DOHH2 (cell line): ENCODE data around the gene TANGO2.

Experiments used
- H3F3A ChIP-seq: fragments of 200-600 bp; sonication (generic), shearing (Covaris generic); 2 replicates; pipeline ENCODE4 v1.6.0; 2016; ENCODE audit warnings: antibody characterized with exemption, mild to moderate bottlenecking; ENCODE audit not compliant: control insufficient read depth, insufficient read depth
- H3K27ac ChIP-seq: fragments of 200-600 bp; sonication (generic); 2 replicates; pipeline ENCODE4 v1.5.1; 2014; ENCODE audit warnings: low read depth, mild to moderate bottlenecking, low read length, moderate library complexity
- H3K27me3 ChIP-seq: fragments of 200-600 bp; sonication (generic); 2 replicates; pipeline ENCODE4 v1.6.1; 2014; ENCODE audit warnings: mild to moderate bottlenecking, low read length, mixed read lengths; ENCODE audit not compliant: control insufficient read depth
- H3K36me3 ChIP-seq: fragments of 200-600 bp; sonication (generic); 2 replicates; pipeline ENCODE4 v1.6.1; 2014; ENCODE audit warnings: mild to moderate bottlenecking, low read length, moderate library complexity, mixed read lengths; ENCODE audit not compliant: control insufficient read depth
- H3K4me1 ChIP-seq: fragments of 200-600 bp; sonication (generic); 2 replicates; pipeline ENCODE4 v1.6.1; 2014; ENCODE audit warnings: mild to moderate bottlenecking, low read length, mixed read lengths; ENCODE audit not compliant: control insufficient read depth
- H3K4me2 ChIP-seq: fragments of 200-600 bp; sonication (generic); 2 replicates; pipeline ENCODE4 v1.6.0; 2014; ENCODE audit warnings: mild to moderate bottlenecking, low read length, moderate library complexity
- H3K4me3 ChIP-seq: fragments of 200-600 bp; sonication (generic); 2 replicates; pipeline ENCODE4 v1.5.1; 2014; ENCODE audit warnings: mild to moderate bottlenecking, low read length, mixed read lengths
- H3K79me2 ChIP-seq: fragments of 200-600 bp; sonication (generic); 2 replicates; pipeline ENCODE4 v1.6.1; 2014; ENCODE audit warnings: mild to moderate bottlenecking, low read length, mixed read lengths; ENCODE audit not compliant: control insufficient read depth
- H3K9me2 ChIP-seq: fragments of 200-600 bp; sonication (generic); replicated peaks from 2 replicates; pipeline ENCODE4 v1.6.1; 2014; ENCODE audit warnings: mild to moderate bottlenecking, low read length, mixed read lengths; ENCODE audit not compliant: control insufficient read depth
- H3K9me3 ChIP-seq: fragments of 200-600 bp; sonication (generic); 2 replicates; pipeline ENCODE4 v1.6.1; 2014; ENCODE audit warnings: antibody characterized with exemption, low read length, mixed read lengths; ENCODE audit not compliant: control insufficient read depth, insufficient read depth
- H4K20me1 ChIP-seq: fragments of 200-600 bp; sonication (generic); 2 replicates; pipeline ENCODE4 v1.6.0; 2014; ENCODE audit warnings: low read depth, mild to moderate bottlenecking, antibody characterized with exemption, low read length, moderate library complexity; ENCODE audit not compliant: control insufficient read depth, insufficient read depth
- EZH2phosphoT487 ChIP-seq: fragments of 200-600 bp; sonication (generic); IDR thresholded peaks from 2 replicates; pipeline ENCODE4 v1.6.1; 2017; ENCODE audit warnings: borderline replicate concordance, mild to moderate bottlenecking, antibody characterized with exemption, low read length, moderate library complexity, mixed read lengths
- TF ChIP-seq, protein P1 (sequence below): fragments of 200-600 bp; sonication (generic); IDR thresholded peaks from one replicate; pipeline ENCODE4 v1.5.1; 2014; ENCODE audit warnings: antibody characterized with exemption, mild to moderate bottlenecking, low read depth, low read length; ENCODE audit not compliant: poor library complexity, severe bottlenecking

The TANGO2 gene

DNA sequence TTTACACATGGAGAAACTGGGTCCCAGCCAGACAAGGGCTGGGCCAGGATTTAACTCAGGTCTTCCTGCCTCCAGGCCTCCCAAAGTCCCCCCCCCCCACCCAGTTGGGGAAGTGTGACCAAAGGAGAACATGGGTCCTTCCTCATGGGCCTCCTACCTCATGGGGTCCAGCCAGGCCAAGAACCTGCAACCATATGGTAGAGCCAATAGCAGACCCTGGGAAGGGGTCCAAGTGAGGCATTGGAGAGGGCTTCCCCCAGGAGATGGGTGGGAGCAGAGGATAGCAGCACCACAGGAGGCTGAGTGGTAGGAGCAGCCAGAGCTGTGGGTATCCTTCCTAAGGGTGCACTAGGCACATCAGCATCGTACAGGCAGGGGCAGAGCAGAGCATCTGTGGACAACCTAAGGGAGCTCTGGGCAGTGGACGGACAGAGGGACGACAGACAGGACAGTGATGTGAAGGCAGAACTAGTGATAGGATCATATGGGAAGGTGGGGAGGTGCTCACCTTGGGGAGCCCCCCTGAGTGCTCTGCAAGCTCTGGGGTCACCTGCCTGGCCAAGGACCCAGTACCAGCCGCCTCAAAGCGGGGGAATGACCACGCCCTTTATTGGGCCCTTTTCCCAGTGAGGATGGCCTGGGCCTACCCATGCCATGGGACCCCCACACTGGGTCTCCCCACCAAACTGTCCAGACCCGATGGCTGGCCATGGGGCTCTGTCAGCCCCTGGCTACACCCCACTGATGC is 8.7 kb upstream of the TANGO2 start:
- Histone ChIP-seq H3K9me2 (no peaks in the 10 kb centered on the region), H3F3A (no peaks in the 10 kb centered on the region), H3K4me2 (no peak overlapping the region), H3K27me3 (peaks cover 23% of the 10 kb centered on the region), H3K27ac (no peak overlapping the region), H3K36me3 (no peaks in the 10 kb centered on the region), H3K4me1 (peaks cover 7% of the 10 kb centered on the region), H3K9me3 (no peaks in the 10 kb centered on the region), H4K20me1 (no peaks in the 10 kb centered on the region), H3K79me2 (no peaks in the 10 kb centered on the region), H3K4me3 (no peak overlapping the region)
- TF ChIP-seq, protein P1, sequence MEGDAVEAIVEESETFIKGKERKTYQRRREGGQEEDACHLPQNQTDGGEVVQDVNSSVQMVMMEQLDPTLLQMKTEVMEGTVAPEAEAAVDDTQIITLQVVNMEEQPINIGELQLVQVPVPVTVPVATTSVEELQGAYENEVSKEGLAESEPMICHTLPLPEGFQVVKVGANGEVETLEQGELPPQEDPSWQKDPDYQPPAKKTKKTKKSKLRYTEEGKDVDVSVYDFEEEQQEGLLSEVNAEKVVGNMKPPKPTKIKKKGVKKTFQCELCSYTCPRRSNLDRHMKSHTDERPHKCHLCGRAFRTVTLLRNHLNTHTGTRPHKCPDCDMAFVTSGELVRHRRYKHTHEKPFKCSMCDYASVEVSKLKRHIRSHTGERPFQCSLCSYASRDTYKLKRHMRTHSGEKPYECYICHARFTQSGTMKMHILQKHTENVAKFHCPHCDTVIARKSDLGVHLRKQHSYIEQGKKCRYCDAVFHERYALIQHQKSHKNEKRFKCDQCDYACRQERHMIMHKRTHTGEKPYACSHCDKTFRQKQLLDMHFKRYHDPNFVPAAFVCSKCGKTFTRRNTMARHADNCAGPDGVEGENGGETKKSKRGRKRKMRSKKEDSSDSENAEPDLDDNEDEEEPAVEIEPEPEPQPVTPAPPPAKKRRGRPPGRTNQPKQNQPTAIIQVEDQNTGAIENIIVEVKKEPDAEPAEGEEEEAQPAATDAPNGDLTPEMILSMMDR, result no peak
- TF ChIP-seq EZH2phosphoT487, result no peak

DNA sequence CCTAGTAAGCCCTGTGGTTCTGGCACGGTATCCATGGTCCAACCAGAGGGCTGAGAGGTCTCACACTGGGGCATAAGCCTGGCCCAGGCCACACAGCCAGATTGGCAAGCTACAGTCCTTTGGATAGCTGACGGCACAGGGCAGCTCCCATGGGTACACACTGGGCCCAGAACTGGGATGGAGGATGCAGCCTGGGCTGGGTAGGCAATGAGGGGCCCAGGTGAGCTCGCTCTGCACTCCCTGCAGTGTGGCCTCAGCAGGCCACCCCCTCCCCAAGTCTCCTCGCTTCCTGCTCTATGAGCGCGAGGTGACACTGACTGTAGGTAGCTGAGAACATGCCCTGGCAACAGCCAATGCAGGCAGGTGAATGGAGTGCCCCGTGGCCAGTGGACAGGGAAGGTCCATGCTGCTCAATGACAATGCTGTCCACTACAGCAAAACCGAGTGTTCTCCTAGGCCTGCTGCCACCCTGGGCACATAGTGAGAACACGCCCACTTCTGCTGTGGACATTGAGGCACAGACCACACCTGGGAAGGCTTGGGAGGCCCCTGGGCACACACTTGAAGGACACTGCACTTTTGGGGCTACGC is 8.1 kb upstream of the TANGO2 start:
- Histone ChIP-seq H3K9me2 (no peaks in the 10 kb centered on the region), H3K36me3 (no peaks in the 10 kb centered on the region), H3K79me2 (no peaks in the 10 kb centered on the region), H3K4me1 (peaks cover 12% of the 10 kb centered on the region), H3F3A (no peaks in the 10 kb centered on the region), H3K4me2 (no peak overlapping the region), H4K20me1 (no peaks in the 10 kb centered on the region), H3K27me3 (peaks cover 29% of the 10 kb centered on the region), H3K9me3 (no peaks in the 10 kb centered on the region), H3K4me3 (no peak overlapping the region), H3K27ac (no peak overlapping the region)
- TF ChIP-seq EZH2phosphoT487, result no peak

DNA sequence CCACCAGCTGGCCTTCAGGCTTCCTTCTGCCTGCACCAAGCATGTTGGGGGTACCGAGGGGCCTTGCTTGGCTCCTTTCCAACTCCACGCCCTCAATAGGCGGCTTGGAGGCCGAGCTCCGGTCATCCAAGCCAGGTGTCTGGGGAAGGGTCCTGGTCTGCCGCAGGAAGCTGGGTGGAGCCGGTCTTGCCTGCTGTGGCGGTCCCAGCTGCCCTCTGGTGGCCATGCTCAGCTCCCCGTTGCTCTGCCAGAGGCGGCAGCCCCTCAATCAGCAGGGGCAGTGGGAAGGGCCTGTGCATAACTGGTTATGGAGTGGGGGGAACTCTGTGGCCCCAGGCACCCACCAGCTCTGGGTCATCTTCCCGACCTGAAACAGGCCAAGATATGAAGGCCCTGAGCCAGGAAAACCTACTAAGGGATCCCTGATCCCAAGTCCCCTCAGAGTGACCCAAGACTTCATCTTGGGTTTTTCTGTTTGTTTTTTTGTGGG is 7.5 kb upstream of the TANGO2 start:
- Histone ChIP-seq H3K4me3 (no peak overlapping the region), H3K36me3 (no peaks in the 10 kb centered on the region), H3K27ac (no peak overlapping the region), H3K4me1 (peaks cover 12% of the 10 kb centered on the region), H3K27me3 (peaks cover 35% of the 10 kb centered on the region), H3K9me2 (no peaks in the 10 kb centered on the region), H3K9me3 (no peaks in the 10 kb centered on the region), H4K20me1 (no peaks in the 10 kb centered on the region), H3K79me2 (no peaks in the 10 kb centered on the region), H3F3A (no peaks in the 10 kb centered on the region), H3K4me2 (no peak overlapping the region)
- TF ChIP-seq, protein P1, result peak; percentile 74
- no peak for TF ChIP-seq EZH2phosphoT487

DNA sequence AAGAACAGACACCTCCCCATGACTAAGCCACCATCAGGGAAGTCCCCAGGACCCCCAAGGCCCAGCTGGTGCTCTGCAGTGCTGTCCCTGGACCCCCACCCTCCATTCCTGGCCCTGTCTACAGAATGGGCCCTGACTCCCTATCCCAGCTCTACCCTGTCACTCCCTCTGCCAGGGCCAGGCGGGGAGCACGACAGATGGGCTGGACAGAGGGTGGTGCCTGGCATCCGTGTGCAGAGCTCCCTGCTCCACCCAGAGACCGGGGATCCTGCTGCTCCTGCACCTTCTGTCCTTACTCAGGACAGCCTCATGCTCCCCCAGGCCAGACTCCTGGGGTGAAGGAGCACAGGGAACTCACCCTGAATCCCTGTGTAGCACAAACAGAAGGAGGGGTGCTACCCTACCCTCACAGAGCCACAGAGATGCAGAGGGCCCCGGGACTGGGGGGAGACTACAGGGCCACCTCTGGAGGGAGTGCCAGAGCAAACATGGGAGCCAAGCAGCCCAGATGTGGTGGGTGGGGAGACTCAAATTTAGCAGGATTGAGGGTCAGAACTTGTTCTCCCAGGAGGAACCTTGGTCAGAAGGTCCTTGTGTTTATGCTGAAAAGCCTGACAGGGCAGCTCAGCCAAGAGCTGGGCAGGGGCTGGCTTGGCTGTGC is 6.3 kb upstream of the TANGO2 start:
- H3K9me3 ChIP-seq, result no peaks in the 10 kb centered on the region
- H3K27me3 ChIP-seq, result peaks cover 37% of the 10 kb centered on the region
- H3K4me3 ChIP-seq, result no peak overlapping the region
- peaks cover 12% of the 10 kb centered on the region for H3K4me1 ChIP-seq
- H3K4me2 ChIP-seq, result no peak overlapping the region
- no peak for TF ChIP-seq EZH2phosphoT487
- TF ChIP-seq, protein P1, result no peak
- no peaks in the 10 kb centered on the region for H3F3A ChIP-seq
- no peaks in the 10 kb centered on the region for H3K9me2 ChIP-seq
- no peaks in the 10 kb centered on the region for H3K79me2 ChIP-seq
- H4K20me1 ChIP-seq, result no peaks in the 10 kb centered on the region
- no peak overlapping the region for H3K27ac ChIP-seq
- H3K36me3 ChIP-seq, result no peaks in the 10 kb centered on the region
